ENCODE measurements around the gene CLNK.

- TF ChIP-seq, protein P1, sequence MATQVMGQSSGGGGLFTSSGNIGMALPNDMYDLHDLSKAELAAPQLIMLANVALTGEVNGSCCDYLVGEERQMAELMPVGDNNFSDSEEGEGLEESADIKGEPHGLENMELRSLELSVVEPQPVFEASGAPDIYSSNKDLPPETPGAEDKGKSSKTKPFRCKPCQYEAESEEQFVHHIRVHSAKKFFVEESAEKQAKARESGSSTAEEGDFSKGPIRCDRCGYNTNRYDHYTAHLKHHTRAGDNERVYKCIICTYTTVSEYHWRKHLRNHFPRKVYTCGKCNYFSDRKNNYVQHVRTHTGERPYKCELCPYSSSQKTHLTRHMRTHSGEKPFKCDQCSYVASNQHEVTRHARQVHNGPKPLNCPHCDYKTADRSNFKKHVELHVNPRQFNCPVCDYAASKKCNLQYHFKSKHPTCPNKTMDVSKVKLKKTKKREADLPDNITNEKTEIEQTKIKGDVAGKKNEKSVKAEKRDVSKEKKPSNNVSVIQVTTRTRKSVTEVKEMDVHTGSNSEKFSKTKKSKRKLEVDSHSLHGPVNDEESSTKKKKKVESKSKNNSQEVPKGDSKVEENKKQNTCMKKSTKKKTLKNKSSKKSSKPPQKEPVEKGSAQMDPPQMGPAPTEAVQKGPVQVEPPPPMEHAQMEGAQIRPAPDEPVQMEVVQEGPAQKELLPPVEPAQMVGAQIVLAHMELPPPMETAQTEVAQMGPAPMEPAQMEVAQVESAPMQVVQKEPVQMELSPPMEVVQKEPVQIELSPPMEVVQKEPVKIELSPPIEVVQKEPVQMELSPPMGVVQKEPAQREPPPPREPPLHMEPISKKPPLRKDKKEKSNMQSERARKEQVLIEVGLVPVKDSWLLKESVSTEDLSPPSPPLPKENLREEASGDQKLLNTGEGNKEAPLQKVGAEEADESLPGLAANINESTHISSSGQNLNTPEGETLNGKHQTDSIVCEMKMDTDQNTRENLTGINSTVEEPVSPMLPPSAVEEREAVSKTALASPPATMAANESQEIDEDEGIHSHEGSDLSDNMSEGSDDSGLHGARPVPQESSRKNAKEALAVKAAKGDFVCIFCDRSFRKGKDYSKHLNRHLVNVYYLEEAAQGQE (IDR thresholded peaks at IDR 0.05; ENCODE audit: insufficient read depth in 1 of 2, low read depth in 2 of 2, low read length in 2 of 2): no peak
- TF ChIP-seq POLR2AphosphoS5 (IDR thresholded peaks at IDR 0.05; ENCODE audit: low read depth, low read length): no peak
- no peak for TF ChIP-seq TAF1 (IDR thresholded peaks at IDR 0.05; ENCODE audit: borderline replicate concordance, insufficient read depth, low read length)
Measured at GRCh38 chr4:10532155-10532554, 152.4 kb downstream of the CLNK start.

Data from PFSK-1 (cell line).